Epidermal melanocyte (primary cell): ENCODE results near the gene NFATC2IP.
"Not testable (repeated sequence)": the region's sequence is repeated elsewhere in the genome, so short reads cannot be mapped to it uniquely, and the experiment has no call there.

ENCODE experiments used
- DNase-seq: peaks from one replicate; pipeline ENCODE4 v3.0.0; 2011; ENCODE audit warnings: low spot score; ENCODE audit not compliant: insufficient read length

The NFATC2IP gene

DNA sequence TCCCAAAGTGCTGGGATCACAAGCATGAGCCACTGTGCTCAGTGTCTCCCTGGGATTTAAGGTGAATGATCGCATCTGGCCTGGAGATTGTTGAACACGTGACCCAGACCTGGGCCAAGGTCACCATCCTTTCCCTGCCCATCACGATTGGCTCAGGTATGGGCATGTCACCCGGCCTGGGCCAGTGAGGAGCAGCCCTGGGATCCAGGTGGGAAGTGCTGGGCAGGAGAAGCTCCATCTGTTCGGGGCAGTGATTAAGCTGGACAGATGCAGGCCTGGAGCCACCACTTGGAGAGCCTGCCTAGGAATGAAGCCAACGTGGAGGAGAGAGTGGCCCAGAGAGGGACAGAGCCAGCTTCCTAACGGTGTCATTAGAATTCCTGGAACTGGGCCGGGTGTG, 41.0 kb downstream of the NFATC2IP start:
- DNase-seq, result no peak

DNA sequence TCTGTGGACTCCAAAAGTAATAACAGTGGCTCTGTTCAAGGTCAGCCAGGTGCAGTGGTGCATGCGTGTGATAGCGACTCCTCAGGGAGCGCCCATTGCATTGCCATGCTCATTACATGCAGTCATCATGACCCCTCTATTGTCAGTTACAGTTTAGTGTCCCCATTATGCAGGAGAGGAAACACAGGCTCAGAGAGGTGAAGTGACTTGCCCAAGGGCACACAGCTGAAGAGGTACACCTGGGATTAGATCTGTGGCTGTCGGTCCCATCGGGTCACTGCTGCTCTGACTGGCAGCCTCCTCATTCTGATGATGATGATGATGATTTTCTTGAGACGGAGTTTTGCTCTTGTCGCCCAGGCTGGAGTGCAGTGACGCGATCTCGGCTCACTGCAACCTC, 41.8 kb downstream of the NFATC2IP start:
- no peak for DNase-seq

DNA sequence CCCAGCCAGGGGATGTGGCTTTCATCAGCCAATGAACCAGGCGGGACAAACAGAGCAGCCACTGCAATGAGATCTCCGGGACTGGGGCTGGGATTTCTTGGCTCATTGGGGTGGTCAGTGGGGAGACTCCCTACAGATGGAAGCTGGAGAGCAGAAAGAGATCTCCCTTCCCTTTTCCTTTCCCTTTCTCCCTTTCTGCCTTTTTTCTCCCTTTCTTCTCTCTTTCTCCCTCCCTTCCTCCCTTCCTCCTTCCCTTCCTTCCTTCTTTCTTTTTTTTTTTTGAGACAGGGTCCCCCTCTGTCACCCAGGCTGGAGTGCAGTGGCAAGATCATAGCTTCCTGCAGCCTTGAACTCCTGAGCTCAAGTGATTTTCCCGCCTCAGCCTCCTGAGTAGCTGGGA, 48.1 kb downstream of the NFATC2IP start:
- no peak for DNase-seq

DNA sequence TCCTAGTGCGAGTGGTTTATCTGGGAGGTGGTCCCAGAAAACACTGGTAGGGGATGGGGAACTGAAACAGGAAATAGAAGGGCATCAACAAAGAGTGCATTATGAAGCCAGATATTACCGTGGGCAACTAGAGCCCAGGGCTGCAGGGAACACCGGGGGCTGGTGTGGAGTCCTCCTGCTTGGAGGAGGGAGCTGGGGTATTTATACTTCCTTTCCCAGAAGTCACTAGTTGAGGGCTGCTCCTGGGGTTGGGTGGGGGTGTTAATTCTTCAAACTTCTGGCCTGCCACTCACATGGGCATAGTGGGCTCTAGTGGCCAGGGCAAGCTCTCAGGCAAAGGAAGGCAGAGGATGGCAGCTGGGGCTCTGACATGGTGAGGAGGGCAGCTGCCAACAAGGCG, 48.8 kb downstream of the NFATC2IP start:
- DNase-seq, result no peak

DNA sequence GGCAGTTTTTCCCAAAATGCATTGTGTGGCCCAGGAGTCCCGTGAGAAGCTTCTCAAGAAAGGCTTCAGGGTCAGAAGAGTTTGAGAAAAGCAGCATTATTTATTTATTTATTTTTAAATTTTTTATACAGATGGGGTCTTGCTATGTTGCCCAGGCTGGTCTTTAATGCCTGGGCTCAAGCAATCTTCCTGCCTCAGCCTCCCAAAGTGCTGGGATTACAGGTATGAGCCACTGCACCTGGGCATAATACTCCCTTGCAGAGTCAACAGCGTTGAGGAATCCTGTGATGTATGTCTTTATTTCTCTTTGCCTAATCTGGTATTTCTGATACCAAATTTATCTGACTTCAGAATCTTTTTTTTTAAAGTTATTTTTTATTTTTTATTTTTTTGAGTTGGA, 49.3 kb downstream of the NFATC2IP start:
- no peak for DNase-seq

DNA sequence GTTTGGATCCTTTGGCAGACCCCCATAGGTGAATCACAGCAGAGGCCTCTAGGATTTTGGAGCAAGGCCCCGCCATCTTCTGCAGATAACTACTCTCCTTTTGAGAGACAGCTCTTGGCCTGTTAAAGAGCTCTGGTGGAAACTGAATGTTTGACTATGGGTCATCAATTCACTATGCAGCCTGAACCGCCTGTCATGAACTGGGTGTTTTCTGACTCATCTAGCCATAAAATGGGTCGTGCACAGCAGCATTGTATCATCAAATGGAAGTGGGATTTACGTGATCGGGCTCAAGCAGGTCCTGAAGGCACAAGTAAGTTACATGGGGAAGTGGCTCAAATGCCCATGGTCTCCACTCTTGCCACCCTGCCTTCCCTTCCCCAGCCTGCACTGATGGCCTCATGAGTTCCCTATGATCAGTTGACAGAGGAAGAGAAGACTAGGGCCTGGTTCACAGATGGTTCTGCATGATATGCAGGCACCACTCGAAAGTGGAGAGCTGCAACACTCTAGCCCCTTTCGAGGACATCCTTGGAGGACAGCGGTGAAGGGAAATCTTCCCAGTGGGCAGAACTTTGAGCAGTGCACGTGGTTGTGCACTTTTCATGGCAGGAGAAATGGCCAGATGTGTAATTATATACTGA, 53.9 kb downstream of the NFATC2IP start:
- not testable (repeated sequence) for DNase-seq

DNA sequence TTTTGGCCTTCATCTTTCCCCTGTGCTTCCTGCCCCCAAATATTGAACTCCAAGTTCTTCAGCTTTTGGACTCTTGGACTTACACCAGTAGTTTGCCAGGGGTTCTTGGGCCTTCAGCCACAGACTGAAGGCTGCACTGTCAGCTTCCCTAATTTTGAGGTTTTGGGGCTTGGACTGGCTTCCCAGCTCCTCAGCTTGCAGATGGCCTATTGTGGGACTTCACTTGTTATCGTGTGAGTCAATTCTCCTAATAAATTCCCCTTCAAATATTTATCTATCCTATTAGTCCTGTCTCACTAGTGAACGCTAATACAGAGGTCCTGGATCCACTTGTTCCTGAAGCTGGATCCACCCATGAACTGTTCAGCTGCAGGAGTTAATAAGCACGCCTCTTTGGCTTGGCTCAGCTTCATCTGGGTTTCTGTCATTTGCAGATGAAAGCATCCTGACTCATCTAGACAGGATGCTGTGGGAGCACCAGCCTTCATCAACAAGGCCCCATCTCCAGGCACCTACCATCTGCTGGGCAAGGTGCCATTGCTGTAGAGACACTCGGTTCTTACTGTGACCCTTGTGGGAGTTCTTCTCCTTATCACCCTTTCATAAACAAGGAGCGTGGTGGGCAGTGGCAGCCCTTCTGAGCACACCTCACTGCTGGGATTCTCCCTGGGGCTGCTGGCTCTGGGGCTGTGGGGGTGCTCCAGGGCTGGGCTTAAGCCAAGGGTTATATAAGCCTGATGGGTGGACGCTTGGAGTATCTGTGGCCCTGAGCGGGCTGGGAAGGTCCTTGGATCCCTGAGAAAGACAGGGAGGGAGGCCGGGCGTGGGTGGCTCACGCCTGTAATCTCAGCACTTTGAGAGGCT, 57.2 kb downstream of the NFATC2IP start:
- no peak for DNase-seq

DNA sequence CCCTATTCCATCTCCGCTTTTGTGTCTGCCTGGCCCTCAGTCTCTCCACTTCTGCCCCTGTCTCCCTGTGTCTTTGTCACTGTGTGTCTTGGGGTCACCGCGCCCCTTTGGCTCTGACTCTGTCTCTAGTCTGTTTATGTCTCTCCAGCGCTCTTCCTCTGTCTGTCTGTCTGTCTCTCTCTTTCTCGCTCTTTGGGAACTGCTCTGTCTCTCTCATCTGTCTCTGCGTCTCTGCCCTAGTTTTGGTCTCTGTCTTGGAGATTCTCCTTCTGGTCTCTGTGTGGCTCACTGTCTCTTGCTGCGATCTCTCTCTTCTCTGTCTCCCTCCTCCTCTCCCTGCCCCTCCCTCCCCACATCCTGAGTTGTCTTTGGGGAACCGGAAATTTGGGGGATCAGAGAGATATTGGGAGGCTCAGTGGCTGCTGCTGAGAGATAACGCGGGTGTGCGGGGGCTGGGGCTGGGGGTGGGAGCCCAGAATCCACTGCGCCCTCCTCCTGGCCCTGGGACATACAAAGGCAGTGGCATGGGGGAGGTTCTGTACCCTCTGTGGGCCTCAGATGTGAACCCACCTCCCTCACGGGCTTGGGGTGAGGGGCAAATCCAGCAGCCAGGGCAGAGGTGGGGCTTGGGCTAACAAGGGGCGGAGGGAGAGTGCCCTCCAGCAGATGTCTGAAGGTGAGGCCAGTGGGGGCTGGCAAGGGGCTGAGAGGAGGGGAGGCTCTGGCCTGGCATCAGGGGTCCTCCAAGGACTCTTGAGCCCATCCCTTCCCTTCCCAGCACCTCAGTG, 58.5 kb downstream of the NFATC2IP start:
- DNase-seq, result no peak

DNA sequence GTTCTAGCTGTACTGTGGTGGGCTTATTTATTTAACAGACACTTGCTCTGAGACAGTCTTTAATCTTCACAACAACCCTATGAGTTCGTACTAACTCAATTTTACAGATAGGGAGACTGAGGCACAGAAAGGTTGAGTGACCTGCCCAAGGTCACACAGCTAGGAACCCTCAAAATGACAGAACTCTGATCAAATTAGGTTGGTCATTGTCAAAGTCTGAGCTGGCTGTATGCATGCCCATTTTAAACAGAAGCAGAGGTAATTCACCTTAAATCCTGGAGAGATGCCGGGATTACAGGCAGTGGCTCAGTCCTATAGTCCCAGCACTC, 59.1 kb downstream of the NFATC2IP start:
- DNase-seq, result no peak

DNA sequence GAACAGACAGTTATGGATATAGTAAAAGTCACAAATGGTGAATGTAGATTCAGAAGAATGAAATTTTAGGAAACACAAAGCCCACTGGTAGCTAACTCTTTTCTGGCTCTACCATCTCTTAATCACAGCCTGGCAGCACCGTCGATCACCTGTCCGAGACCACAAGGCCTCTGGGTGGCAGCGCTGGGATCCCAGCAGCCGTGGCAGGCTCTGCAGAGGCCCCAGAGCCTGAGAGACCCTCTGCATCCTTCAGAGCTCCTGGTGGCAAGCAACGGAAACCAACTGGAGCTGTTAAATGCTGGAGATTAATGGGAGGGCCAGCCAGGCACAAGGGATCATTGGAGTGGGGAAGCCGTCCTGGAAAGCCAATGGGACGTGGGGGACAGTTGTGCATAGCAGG, 60.4 kb downstream of the NFATC2IP start:
- no peak for DNase-seq

DNA sequence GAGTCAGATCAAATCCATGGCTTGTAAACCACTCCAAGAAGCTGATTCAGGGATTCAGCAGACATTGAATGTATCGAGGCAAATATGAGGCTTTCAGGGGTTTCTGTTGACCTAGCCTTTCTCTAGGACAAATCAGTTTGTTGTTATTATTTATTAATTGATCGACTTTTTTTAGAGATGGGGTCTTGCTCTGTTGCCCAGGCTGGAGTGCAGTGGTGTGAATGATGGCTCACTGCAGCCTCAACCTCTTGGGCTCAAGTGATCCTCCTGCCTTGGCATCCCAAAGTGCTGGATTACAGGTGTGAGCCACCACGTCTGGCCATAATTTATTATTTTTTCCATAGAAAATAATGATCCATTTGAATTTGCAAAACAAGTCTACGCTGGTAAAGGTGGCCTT, 61.1 kb downstream of the NFATC2IP start:
- DNase-seq, result no peak

DNA sequence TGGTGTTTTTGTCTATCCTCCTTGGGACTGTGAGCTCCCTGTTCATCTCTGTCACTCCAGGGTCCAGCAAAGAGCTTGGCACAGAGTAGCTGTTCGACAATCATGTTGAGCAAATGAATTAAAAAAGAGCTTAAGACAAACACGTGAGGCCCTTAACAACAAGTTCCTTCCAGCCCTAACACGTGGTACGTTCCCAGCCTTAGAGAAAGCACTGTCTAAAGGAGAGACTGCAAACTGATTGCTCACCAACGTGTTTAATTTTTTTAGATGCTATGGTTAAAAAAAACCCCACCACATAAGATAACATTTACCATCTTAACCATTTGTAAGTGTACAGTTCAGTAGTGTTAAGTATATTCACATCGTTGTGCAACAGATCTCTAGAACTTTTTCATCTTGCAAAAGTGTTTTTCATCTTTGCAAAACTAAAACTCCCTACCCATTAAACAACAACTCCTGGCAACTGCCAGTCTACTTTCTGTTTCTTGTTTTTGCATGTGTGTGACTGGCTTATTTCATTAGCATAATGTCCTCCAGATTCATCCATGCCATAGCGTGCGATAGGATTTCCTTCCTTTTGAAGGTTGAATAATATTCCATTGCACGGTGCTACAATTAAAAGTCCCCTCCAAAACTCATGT, 62.3 kb downstream of the NFATC2IP start:
- no peak for DNase-seq

DNA sequence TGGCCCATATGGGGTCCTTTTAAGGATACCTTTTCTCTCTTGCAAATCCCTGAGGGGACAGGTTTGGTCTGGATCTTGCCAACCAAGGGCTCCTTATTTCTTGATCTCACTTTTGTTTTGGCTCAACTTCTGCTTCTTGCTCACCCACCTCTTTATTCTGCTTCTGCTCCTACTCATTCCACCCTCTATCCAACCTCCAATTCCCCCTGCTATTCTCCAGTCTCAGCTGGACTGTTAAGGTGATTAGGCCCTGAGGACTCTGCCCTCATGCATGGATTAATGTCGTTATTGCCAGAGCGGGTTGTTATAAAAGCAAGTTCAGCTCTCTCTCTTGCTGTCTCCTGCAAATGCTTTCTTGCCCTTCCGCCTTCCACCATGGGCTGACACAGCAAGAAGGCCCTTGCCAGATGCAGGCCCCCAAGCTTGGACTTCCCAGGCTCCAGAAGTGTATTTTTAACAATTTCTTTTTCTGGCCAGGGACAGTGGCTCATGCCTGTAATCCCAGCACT, 63.9 kb downstream of the NFATC2IP start:
- DNase-seq, result no peak
